Ovary (tissue), 9 donors: ENCODE data around the gene TFDP2. TPM values are rescaled to one million over a fixed set of nuclear protein-coding genes. Genes with fewer than 3 reads are reported as not detected.

Experiments used
- DNase-seq, 5 donors: peaks; one replicate each; pipeline ENCODE4 v3.0.0-alpha.2; 2019 to 2020
- H3K27ac ChIP-seq, 2 donors: fragments of 200-600 bp; one replicate each; pipeline versions ENCODE4 v1.5.1 to v1.8.0; 2019 to 2022
- H3K27me3 ChIP-seq: fragments of 200-600 bp; one replicate; pipeline ENCODE4 v1.8.0; 2022
- H3K36me3 ChIP-seq: fragments of 200-600 bp; sonication (generic); one replicate; pipeline ENCODE4 v1.5.1; 2019
- H3K4me1 ChIP-seq: one replicate; pipeline ENCODE4 v1.8.1; 2013; ENCODE audit warnings: mild to moderate bottlenecking, moderate library complexity; ENCODE audit not compliant: insufficient read depth
- H3K4me3 ChIP-seq: fragments of 200-600 bp; sonication (generic); one replicate; pipeline ENCODE4 v1.5.1; 2017
- H3K9me3 ChIP-seq, 2 donors: fragments of 200-600 bp in 1 of 2; sonication (generic) in 1 of 2; one replicate each; pipeline versions ENCODE4 v1.5.1 to v1.8.1; 2013 to 2019; ENCODE audit warnings: mild to moderate bottlenecking in 1 of 2, moderate library complexity in 1 of 2
- EP300 ChIP-seq: sonication (generic); formaldehyde crosslinking; IDR thresholded peaks from one replicate; pipeline ENCODE4 v1.6.1; 2017; ENCODE audit warnings: antibody characterized with exemption
- POLR2A ChIP-seq: fragments of 450-650 bp; IDR thresholded peaks from one replicate; pipeline ENCODE4 v1.6.1; 2017; ENCODE audit warnings: antibody characterized with exemption, mild to moderate bottlenecking, moderate library complexity
- WGBS, 3 donors: extraction: QIAGEN DNeasy Blood & Tissue Kit in 1 of 3; methylation state at CpG; one replicate each; pipeline versions ENCODE4 v1.1.5 to v1.1.7; 2013 to 2017; 5-methylcytosine and 5-hydroxymethylcytosine counted together
- intact Hi-C, 4 donors: fragments of 100-400 bp; cut with DNase I; formaldehyde crosslinking; loops; one replicate each; pipeline versions ENCODE4 v1.11.0 to v1.15.1; 2022 to 2023
- polyA plus RNA-seq, 2 donors: library from polyadenylated mRNA; stranded (reverse); fragments of 200-250 nt in 1 of 2; fragments of 350-450 nt in 1 of 2; fragmentation: Illumina TruSeq in 1 of 2; extraction: RNeasy Lipid Tissue Mini Kit (QIAGEN cat#74804) in 1 of 2; gene quantifications; one replicate each; pipeline ENCODE4 v1.2.3, GENCODE V29; 2013 to 2014
- total RNA-seq, 7 donors: library from RNA; depleted of rRNA in 2 of 7; stranded (reverse); fragments of >200 nt in 2 of 7; fragmentation: NEBNext Ultra II Directional in 3 of 7; extraction: Animal tissue kit (Norgen Biotek cat#: 25700) in 3 of 7; gene quantifications; one replicate each; pipeline versions ENCODE4 v1.1.0 to v1.2.4, GENCODE V29; 2016 to 2023
- TF ChIP-seq, protein P1 (sequence below), 3 donors: fragments of 450-650 bp in 2 of 3; fragments of 200-600 bp in 1 of 3; IDR thresholded peaks; one replicate each; pipeline versions ENCODE4 v1.5.1 to v1.8.0; 2016 to 2022; ENCODE audit warnings: antibody characterized with exemption in 3 of 3, mild to moderate bottlenecking in 1 of 3
- donor health status: DM: no; HTN: no; CAD: no; lungs with moderate emphysema.
- donor health status: DM: no; HTN: no; CAD: no.
- donor health status: Bipolar disorder and iron deficiency.
- donor health status: DM: yes; HTN: yes; CAD: no.
- donor health status: DM: no; HTN: no; CAD: no.
- donor health status: DM: yes; HTN: yes; CAD: no.

The TFDP2 gene
- total and polyA plus RNA-seq, 9 donors, result 25.7 to 89.8 (median 78.4) TPM

GRCh38 chr3:142031575-142031974 is 117.8 kb downstream of the TFDP2 start:
- H3K4me1 ChIP-seq, result peaks cover 1% of the 10 kb centered on the region
- intact Hi-C loops, result no loop called here
- H3K27ac ChIP-seq, result no peak overlapping the region
- DNase-seq, result no peak
- no peaks in the 10 kb centered on the region for H3K36me3 ChIP-seq
- H3K4me3 ChIP-seq, result no peak overlapping the region
- no peaks in the 10 kb centered on the region for H3K9me3 ChIP-seq
- TF ChIP-seq, protein P1, sequence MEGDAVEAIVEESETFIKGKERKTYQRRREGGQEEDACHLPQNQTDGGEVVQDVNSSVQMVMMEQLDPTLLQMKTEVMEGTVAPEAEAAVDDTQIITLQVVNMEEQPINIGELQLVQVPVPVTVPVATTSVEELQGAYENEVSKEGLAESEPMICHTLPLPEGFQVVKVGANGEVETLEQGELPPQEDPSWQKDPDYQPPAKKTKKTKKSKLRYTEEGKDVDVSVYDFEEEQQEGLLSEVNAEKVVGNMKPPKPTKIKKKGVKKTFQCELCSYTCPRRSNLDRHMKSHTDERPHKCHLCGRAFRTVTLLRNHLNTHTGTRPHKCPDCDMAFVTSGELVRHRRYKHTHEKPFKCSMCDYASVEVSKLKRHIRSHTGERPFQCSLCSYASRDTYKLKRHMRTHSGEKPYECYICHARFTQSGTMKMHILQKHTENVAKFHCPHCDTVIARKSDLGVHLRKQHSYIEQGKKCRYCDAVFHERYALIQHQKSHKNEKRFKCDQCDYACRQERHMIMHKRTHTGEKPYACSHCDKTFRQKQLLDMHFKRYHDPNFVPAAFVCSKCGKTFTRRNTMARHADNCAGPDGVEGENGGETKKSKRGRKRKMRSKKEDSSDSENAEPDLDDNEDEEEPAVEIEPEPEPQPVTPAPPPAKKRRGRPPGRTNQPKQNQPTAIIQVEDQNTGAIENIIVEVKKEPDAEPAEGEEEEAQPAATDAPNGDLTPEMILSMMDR (IDR thresholded peaks at IDR 0.05), result no peak
- no peak for TF ChIP-seq POLR2A
- no peak for TF ChIP-seq EP300
- H3K27me3 ChIP-seq, result no peaks in the 10 kb centered on the region

DNA sequence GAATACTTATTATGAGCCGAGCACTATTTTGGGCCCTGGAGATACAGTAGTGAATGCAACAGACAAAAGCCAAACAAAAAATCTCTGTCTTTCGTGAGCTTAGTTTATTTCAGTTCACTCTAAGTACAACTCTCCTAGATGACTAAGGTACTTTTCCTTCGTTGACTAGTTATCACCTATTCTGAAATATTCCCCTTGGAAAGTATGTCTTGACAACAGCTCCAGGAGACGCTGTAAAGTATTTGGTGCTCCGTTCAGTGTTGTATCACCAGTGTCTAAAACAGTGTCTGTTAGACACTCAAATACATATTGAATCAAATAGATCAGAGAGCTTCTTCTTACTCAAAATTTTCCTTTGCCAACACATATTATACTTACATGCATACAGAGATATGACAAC is 119.6 kb downstream of the TFDP2 start:
- WGBS, 3 donors, result 36 to 51% (median 36%) methylated on average over 5 of the region's 5 CpGs
- Histone ChIP-seq H3K4me1 (peaks cover 1% of the 10 kb centered on the region), H3K4me3 (no peak overlapping the region), H3K9me3 (no peaks in the 10 kb centered on the region), H3K27me3 (no peaks in the 10 kb centered on the region), H3K27ac (no peak overlapping the region), H3K36me3 (no peaks in the 10 kb centered on the region)
- DNase-seq, result no peak
- TF ChIP-seq, protein P1 (IDR thresholded peaks at IDR 0.05), result no peak
- no peak for TF ChIP-seq EP300
- no peak for TF ChIP-seq POLR2A
- intact Hi-C loops, result no loop called here

GRCh38 chr3:142029052-142029642 is 120.2 kb downstream of the TFDP2 start:
- no peaks in the 10 kb centered on the region for H3K36me3 ChIP-seq
- no peak overlapping the region for H3K4me3 ChIP-seq
- H3K27ac ChIP-seq, result no peak overlapping the region
- H3K4me1 ChIP-seq, result peaks cover 1% of the 10 kb centered on the region
- 36 to 39% (median 39%) methylated on average over 3 of the region's 3 CpGs for WGBS, 3 donors
- intact Hi-C loops, result no loop called here
- H3K27me3 ChIP-seq, result no peaks in the 10 kb centered on the region
- DNase-seq, result no peak
- H3K9me3 ChIP-seq, result no peaks in the 10 kb centered on the region
- TF ChIP-seq POLR2A (no peak), EP300 (no peak)
- TF ChIP-seq, protein P1 (IDR thresholded peaks at IDR 0.05), result no peak

DNA sequence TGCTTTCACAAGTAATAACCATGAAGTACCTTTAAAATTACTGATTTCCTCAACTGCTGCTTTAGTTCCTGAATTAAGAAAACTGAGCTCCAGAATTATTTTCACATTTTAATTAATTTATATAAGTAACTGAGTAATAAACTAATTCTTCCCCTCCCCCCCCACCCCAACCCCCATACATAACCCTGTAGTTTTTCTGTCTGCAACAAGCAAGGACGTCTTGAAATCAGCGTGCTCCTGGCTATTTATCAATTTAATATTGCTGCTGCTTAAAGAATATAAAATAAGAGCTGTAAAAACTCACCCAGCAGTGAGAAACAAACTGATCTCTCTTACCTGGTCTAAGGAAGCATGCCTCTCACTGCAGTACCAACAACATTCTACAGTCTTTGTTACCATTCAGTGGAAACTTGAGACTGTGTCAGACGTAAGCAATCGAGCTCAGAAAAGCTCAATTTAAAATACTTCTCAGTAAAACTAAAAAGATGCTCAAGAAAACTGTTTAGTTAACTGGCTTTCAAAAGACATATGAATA is 121.0 kb downstream of the TFDP2 start:
- DNase-seq, result no peak
- H3K27ac ChIP-seq, result no peak overlapping the region

More for the DNA sequence above, 121.0 kb downstream of the TFDP2 start:
- Histone ChIP-seq H3K4me3 (peak overlapping the region; percentile 37), H3K9me3 (no peaks in the 10 kb centered on the region), H3K4me1 (peaks cover 1% of the 10 kb centered on the region), H3K27me3 (no peaks in the 10 kb centered on the region), H3K36me3 (no peaks in the 10 kb centered on the region)
- WGBS, 3 donors, result 0 to 4% (median 3%) methylated on average over 4 of the region's 4 CpGs
- intact Hi-C loops, result no loop called here
- TF ChIP-seq, protein P1 (IDR thresholded peaks at IDR 0.05), result peak in 1 of 3 donors; percentile 35
- no peak for TF ChIP-seq POLR2A
- TF ChIP-seq EP300, result no peak
